AG08395 (cell line): ENCODE data around the gene GPR83.
"Not testable (repeated sequence)": the region's sequence is repeated elsewhere in the genome, so short reads cannot be mapped to it uniquely, and the experiment has no call there.

ENCODE experiments used
- DNase-seq: peaks from one replicate; pipeline ENCODE4 v3.0.0; 2012; ENCODE audit warnings: mixed read lengths, low spot score

Gene GPR83

GRCh38 chr11:94370576-94370975, 30.6 kb downstream of the GPR83 start:
- not testable (repeated sequence) for DNase-seq

GRCh38 chr11:94350850-94351563, 50.2 kb downstream of the GPR83 start:
- DNase-seq = not testable (repeated sequence)

- DNase-seq = not testable (repeated sequence)
Observed at GRCh38 chr11:94346311-94346710, 54.9 kb downstream of the GPR83 start.

GRCh38 chr11:94343495-94343894, 57.7 kb downstream of the GPR83 start:
- no peak for DNase-seq

- no peak for DNase-seq
Observed at GRCh38 chr11:94342250-94342649, 59.0 kb downstream of the GPR83 start.

GRCh38 chr11:94338651-94339050, 62.6 kb downstream of the GPR83 start:
- DNase-seq = no peak

- no peak for DNase-seq
Observed at GRCh38 chr11:94336033-94336432, 65.2 kb downstream of the GPR83 start.

- no peak for DNase-seq
Observed at GRCh38 chr11:94332814-94333213, 68.4 kb downstream of the GPR83 start.

GRCh38 chr11:94330789-94331188, 70.4 kb downstream of the GPR83 start:
- DNase-seq = no peak

- no peak for DNase-seq
Observed at GRCh38 chr11:94329501-94329900, 71.7 kb downstream of the GPR83 start.

GRCh38 chr11:94328587-94329080, 72.6 kb downstream of the GPR83 start:
- DNase-seq = no peak
